Nephron (organoid): ENCODE data around the gene TMEM219.

Source experiments
- H3K27ac Mint-ChIP-seq, 3 experiments: 2 replicates each; pipeline ENCODE4 v1.8.0; 2020; ENCODE audit warnings: mixed read lengths in 3 of 3, mild to moderate bottlenecking in 2 of 3, moderate library complexity in 1 of 3
- H3K27me3 Mint-ChIP-seq: 2 replicates; pipeline ENCODE4 v1.8.0; 2021; ENCODE audit warnings: low read depth, mild to moderate bottlenecking, moderate library complexity, mixed read lengths
- H3K36me3 Mint-ChIP-seq: 2 replicates; pipeline ENCODE4 v1.8.0; 2020; ENCODE audit warnings: low read depth, mixed read lengths
- H3K4me1 Mint-ChIP-seq: 2 replicates; pipeline ENCODE4 v1.8.0; 2020; ENCODE audit warnings: mixed read lengths
- H3K4me3 Mint-ChIP-seq, 3 experiments: 2 replicates each; pipeline ENCODE4 v1.8.0; 2020; ENCODE audit warnings: mild to moderate bottlenecking in 3 of 3, mixed read lengths in 3 of 3, moderate library complexity in 2 of 3
- H3K9me3 Mint-ChIP-seq: 2 replicates; pipeline ENCODE4 v1.8.0; 2020; ENCODE audit warnings: mixed read lengths
- TF ChIP-seq, protein P1 (sequence below), 3 experiments: fragments of 200-600 bp; sonication (generic); IDR thresholded peaks; one replicate each; pipeline ENCODE4 v1.5.0; 2021; ENCODE audit warnings: antibody characterized with exemption in 3 of 3; ENCODE audit not compliant: unreplicated experiment in 3 of 3

The TMEM219 gene

DNA sequence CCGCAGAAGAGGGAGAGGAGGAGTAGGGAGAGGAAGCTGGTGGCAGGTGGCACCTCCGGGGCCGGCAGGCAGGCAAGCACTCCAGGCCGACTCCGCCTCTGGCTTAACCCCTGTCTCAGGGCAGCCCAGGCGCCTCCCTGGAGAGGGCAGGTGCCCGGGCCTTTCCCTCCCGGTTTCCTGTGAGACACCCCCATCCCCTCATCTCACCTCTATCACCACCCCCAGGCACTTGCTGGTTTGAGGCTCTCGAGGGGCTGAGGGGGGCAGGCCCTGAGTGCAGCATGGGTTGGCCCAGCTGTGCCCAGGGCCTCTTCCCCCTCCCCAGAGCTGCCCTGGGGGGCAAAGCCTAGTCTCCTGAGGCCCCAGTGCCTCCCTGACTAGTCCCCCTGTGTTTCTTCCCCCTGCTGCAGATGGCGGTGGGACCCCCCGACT lies 42.9 kb downstream of the TMEM219 start:
- TF ChIP-seq, protein P1, sequence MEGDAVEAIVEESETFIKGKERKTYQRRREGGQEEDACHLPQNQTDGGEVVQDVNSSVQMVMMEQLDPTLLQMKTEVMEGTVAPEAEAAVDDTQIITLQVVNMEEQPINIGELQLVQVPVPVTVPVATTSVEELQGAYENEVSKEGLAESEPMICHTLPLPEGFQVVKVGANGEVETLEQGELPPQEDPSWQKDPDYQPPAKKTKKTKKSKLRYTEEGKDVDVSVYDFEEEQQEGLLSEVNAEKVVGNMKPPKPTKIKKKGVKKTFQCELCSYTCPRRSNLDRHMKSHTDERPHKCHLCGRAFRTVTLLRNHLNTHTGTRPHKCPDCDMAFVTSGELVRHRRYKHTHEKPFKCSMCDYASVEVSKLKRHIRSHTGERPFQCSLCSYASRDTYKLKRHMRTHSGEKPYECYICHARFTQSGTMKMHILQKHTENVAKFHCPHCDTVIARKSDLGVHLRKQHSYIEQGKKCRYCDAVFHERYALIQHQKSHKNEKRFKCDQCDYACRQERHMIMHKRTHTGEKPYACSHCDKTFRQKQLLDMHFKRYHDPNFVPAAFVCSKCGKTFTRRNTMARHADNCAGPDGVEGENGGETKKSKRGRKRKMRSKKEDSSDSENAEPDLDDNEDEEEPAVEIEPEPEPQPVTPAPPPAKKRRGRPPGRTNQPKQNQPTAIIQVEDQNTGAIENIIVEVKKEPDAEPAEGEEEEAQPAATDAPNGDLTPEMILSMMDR (IDR thresholded peaks at IDR 0.05; ENCODE audit: unreplicated experiment in 3 of 3) = no peak
- no peaks in the 10 kb centered on the region for H3K4me1 Mint-ChIP-seq
- peaks cover 19% of the 10 kb centered on the region for H3K27me3 Mint-ChIP-seq

DNA sequence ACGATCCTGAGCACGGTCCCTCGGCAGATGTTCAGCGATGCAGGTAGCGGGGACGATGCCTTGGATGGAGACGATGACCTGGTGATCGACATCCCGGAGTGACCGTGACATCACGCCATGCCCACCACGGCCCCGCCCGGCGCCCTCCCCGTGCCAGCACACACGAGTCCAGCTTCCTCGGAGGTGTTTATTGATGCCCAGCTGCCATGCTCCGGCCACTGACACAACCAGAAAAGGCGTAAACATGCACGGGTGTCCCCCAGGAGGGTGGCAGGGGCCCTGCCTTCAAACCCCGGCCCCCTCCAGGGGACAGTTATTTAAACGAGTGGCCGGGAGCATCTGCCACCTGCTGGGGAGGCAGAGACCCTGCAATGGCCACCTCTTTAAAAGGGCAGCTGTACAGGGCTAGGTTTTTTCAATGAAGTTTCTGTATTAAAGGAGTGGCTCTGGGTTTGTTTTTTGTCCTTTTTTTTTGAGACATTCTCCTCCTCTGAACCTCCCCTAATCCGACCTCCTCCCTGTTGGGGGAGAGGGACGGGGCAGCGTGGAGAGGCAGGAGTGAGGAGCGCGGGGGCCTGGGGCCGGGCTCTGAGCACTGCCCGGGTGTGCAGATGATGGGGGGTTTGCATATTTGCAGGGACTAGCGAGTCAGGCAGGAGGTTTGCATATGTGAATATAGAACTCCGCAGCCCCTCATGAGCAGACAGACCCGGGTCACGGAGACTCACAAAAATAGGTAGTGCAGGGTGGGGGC lies 43.6 kb downstream of the TMEM219 start:
- no peak overlapping the region for H3K4me3 Mint-ChIP-seq
- H3K9me3 Mint-ChIP-seq = no peaks in the 10 kb centered on the region
- H3K27me3 Mint-ChIP-seq = peaks cover 26% of the 10 kb centered on the region
- peaks cover 4% of the 10 kb centered on the region for H3K36me3 Mint-ChIP-seq
- TF ChIP-seq, protein P1 (IDR thresholded peaks at IDR 0.05; ENCODE audit: unreplicated experiment in 3 of 3) = peak; percentile 72 to 78 (median 73)
- H3K27ac Mint-ChIP-seq = no peak overlapping the region
- no peaks in the 10 kb centered on the region for H3K4me1 Mint-ChIP-seq

More for the DNA sequence above, 42.9 kb downstream of the TMEM219 start:
- Mint-ChIP-seq H3K9me3 (no peaks in the 10 kb centered on the region), H3K36me3 (peaks cover 4% of the 10 kb centered on the region), H3K27ac (no peak overlapping the region), H3K4me3 (no peak overlapping the region)

DNA sequence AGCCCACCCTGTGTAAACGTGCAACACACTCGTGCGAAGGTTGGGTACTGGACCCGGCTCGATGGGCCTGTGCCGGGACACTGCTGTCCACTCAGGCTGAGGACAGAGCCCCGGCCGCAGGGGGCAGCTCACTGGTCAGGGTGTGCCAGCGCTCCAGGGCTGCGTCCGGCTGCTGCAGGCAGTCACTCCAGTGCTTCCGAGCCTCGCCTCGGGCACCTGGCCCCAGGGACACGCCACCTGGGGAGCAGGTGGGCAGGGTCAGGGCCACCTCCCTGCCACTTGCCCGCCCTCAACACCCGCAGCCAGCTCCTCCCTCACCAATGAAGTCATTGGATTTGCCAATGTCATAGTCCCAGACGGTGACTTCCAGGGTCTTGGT lies 44.2 kb downstream of the TMEM219 start:
- TF ChIP-seq, protein P1 (IDR thresholded peaks at IDR 0.05; ENCODE audit: unreplicated experiment in 3 of 3) = no peak
- Mint-ChIP-seq H3K27me3 (peaks cover 27% of the 10 kb centered on the region), H3K36me3 (peaks cover 4% of the 10 kb centered on the region), H3K9me3 (no peaks in the 10 kb centered on the region), H3K27ac (no peak overlapping the region), H3K4me1 (no peaks in the 10 kb centered on the region), H3K4me3 (no peak overlapping the region)

DNA sequence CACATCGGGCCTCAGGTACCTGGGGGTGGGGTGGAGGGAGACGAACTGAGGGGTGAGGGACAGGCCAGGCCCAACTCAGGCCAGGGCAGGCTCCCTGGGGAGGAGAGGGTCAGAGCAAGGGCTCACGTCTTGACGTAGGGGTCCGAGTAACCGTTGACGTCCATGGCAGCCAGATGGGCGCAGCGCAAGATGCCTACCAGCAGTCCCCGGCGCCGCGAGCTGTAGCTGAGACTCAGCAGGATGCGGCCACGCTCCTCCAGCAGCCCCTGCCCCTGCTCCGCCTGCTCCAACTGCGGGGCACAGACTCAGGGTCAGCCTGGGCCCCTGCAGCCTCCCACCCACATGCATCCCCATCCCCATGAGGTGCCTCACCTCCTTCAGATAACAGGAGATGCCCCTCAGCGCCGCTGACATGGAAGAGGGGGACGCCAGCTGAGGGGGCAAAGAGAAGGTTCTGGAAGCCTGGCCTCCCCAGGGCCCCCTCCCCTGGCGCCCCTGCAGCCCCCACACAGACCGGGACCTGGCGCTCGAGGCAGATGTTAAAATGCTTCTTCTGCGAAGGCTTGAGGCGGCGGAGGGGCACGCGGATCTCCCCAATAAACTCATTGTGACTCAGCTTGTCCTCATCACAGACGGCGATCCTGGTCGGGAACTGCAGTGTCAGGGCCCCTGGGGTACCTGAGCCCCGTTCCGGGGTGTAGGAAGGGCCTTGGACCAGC lies 44.9 kb downstream of the TMEM219 start:
- TF ChIP-seq, protein P1 (IDR thresholded peaks at IDR 0.05; ENCODE audit: unreplicated experiment in 3 of 3) = no peak
- Mint-ChIP-seq H3K27me3 (peaks cover 28% of the 10 kb centered on the region), H3K9me3 (no peaks in the 10 kb centered on the region), H3K4me1 (peaks cover 1% of the 10 kb centered on the region), H3K36me3 (peaks cover 3% of the 10 kb centered on the region), H3K4me3 (no peak overlapping the region), H3K27ac (no peak overlapping the region)

DNA sequence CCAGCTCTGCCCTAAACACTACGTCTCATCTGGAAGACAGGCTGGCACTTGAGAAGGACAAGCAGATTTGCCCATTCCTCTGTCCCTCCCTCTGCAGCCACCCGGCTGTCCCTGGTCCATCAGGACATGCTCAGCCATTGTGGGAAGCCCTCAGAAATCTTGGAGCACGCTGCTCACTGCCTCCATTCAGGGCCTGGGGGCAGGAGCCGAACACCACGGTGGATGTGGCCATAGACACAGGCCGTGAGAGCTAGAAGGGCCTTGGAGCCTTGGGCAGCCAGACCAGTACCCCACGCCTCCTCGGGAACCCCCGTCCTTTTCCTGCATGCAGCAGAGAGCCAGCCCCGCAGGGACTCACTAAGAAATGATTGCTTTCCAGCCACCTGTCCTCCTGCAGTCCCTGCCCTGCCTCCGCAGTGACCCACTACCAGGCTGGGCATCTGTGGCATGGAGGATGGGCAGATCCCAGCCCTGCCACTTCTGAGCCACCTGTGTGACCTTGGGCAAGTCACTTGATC lies 45.6 kb downstream of the TMEM219 start:
- Mint-ChIP-seq H3K27me3 (peaks cover 33% of the 10 kb centered on the region), H3K27ac (no peak overlapping the region), H3K9me3 (no peaks in the 10 kb centered on the region), H3K4me3 (no peak overlapping the region), H3K36me3 (no peaks in the 10 kb centered on the region), H3K4me1 (peaks cover 5% of the 10 kb centered on the region)
- TF ChIP-seq, protein P1 (IDR thresholded peaks at IDR 0.05; ENCODE audit: unreplicated experiment in 3 of 3) = no peak
